GM18951 (cell line): ENCODE results near the gene LONRF2.

Source experiments
- POLR2A ChIP-seq: IDR thresholded peaks from 4 replicates; pipeline ENCODE4 v1.6.1; 2011; ENCODE audit warnings: mild to moderate bottlenecking; ENCODE audit not compliant: insufficient read length, insufficient read depth; ENCODE audit errors: extremely low read depth
- in situ Hi-C: fragments of 300-500 bp; cut with MboI; formaldehyde crosslinking; loops from one replicate; pipeline ENCODE4 v1.12.0; 2022; ENCODE audit warnings: low sequenced_read_pairs, mixed read lengths, inconsistent platforms; ENCODE audit not compliant: unreplicated experiment

LONRF2 gene

DNA sequence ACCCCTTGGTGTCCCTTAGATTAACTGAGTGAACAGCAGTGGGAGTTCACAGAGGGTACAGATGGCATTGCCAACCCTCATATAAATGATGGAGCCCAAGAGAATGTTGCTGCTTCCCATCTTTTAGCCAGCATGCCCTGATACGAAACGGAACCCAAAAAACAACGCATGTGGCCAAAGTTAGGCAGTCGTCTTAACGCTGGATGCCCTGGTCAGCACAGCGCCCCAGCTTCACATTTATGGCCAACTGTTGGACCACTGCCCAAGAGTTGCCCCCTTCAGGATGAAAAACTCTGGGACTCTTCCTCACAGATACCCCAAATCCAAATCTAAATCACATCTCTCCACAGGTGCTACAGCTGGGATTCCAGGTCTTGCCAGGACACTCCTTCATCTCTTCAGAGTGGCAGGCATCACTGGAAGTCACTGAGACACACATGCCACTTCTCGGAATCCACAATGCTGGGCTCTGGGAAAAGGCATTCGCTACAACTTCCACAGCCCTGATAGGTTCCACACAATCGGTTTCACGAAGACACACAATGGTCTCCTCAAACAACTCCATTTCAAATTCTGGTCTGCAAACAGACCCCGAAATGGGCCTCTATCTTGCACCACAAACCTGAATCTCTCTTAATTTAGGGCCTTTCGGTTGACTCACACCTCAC is 44.6 kb downstream of the LONRF2 start:
- in situ Hi-C loops = no loop called here
- no peak for TF ChIP-seq POLR2A

DNA sequence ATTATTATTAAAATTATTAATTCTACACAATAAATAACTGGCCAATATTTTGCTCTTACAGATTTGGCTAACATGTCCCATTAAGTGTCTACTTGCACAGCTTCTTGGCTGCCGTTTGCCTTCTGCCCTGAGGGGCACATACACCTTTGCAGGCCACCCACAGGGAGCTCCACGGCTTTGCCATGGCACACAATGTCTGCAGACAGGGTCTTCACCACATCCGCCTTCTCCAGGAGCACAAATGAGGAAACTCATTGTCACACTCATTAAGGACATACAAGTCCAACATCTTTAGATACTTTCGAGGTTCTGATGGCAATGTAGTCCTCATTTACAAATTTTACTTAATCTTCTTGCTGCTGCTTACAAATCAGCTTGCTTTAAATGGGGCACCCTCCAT is 45.6 kb downstream of the LONRF2 start:
- in situ Hi-C loops = no loop called here
- TF ChIP-seq POLR2A = no peak

DNA sequence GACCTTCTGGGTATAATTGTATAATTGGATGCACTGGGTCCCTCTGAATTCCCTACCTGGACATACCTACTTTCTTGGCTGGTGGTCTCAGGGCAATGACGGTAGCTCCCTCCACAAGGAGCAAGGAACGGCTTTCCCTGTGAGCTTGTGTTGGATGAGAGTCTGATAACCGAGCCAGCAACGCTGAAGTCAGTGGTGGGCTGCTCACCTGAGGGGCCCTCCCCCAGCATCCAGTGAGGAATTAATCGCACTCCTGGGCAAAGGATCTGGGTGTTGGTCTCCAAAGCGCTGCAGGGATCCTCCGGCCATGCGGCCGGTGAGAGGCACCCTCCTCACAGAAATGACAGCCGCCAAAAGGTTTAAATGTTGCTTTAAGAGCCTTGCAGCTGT is 47.1 kb downstream of the LONRF2 start:
- no peak for TF ChIP-seq POLR2A

DNA sequence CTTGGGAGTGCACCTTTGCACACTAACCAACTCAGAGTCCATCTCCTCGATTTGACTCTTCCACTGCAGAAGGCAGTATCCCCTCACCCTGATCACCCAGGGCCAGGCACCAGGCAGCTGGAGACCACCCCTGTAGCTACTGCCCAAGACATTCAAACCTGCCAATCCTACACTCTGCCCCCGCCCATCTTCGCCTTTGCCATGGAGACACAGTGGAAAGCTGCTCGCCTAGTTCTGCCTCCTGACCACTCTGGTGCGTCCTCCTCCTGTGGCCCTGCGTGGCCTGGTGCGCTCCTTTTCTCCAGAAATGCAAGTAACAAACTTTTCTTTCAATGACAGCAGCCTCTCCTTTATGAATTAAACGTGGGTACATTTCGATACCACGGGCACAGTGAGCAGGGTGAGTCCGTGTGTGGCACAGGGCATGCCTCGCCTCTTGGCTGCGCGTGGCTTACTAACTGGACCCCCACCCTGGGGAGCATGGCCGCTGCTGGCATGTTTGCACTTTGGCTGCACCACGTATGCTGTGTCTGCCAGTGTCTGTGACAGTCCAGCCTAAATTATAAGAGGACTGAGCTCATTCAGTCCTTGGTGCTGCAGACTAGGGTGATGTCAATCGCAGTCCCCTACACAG is 47.6 kb downstream of the LONRF2 start:
- no peak for TF ChIP-seq POLR2A
- in situ Hi-C loops = loop anchor here (25.0 kb wide), 1 partner anchor 712 kb away; no protein-coding TSS in a partner anchor

More for the DNA sequence above, 47.1 kb downstream of the LONRF2 start:
- in situ Hi-C loops = no loop called here

DNA sequence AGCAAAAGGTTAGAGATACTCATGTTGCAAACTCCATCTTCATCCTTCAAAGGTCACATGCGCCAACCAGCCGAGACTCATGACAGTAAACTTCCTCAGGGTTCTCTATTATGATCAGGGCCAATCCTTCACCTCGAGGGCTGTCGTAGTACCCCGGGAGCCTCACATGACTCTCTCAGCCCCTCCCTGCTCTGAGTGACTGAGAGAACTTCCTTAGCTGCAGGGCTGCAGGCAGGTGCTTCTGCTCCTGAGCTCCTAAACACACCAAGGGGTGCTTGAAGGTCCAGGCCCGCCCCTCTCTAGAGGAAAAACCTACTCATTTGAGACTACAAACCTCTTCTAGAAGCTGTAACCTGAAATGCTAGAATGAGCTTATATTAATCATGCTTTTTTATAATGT is 48.2 kb downstream of the LONRF2 start:
- TF ChIP-seq POLR2A = no peak
- in situ Hi-C loops = loop anchor here (25.0 kb wide), 1 partner anchor 712 kb away; no protein-coding TSS in a partner anchor

DNA sequence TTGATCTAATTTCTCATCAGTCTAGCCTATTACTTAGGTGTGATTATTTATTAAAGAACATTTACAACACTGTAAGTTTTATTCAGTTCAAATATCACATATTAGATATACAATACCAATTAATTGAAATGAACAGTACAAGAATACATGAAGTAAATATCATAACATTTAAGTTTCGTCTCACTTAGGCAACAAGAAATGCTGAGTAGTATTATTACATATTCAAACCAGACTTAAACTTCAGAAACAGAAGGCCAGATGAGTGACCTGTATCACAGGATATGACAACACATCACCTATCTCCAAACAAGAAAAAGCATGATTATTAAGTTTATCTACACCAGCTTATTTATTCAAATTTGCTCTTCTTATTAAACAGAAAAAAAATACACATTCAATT is 48.9 kb downstream of the LONRF2 start:
- TF ChIP-seq POLR2A = no peak
- in situ Hi-C loops = loop anchor here (25.0 kb wide), 1 partner anchor 711 kb away; no protein-coding TSS in a partner anchor

DNA sequence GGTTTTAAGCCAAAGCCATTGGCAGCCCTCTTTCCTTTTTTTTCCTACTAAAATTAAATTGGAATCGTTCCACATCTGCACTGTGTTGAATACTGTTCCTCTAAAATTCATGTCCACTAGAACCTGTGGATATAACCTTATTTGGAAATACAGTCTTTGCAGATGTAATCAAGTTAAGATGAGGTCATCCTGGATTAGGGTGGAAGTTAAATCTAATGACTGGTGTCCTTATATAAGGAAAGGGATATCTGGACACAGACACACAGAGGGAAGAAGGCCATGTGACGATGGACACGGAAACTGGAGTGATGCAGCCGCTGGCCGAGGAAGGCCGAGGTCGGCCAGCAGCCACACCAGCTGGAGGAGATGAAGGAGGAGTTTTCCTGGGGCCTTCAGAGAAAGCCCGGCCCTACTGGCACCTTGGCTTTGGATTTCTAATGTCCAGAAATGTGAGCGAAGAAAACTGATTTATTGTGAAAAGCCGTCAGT is 49.4 kb downstream of the LONRF2 start:
- no peak for TF ChIP-seq POLR2A
- in situ Hi-C loops = loop anchor here (25.0 kb wide), 1 partner anchor 711 kb away; no protein-coding TSS in a partner anchor

DNA sequence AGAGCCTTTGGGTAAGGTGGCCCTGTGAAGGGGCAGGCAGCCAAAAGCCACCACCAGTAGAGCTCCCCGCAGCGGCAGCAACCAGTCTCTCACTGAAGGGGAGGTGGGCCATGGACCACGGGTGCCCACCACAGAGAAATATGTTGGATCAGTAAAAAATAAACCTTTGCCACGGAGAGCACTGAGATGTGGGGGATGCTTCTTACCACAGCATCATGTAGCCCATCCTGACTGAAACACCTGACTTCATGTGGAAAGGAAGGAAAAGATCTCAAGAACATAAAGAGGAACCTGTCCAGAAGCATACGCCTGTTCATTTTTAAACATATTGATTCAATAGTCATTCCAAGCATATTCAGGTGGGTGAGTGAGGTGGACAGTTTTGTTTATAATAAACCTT is 51.1 kb downstream of the LONRF2 start:
- in situ Hi-C loops = loop anchor here (25.0 kb wide), 1 partner anchor 709 kb away; no protein-coding TSS in a partner anchor
- no peak for TF ChIP-seq POLR2A

DNA sequence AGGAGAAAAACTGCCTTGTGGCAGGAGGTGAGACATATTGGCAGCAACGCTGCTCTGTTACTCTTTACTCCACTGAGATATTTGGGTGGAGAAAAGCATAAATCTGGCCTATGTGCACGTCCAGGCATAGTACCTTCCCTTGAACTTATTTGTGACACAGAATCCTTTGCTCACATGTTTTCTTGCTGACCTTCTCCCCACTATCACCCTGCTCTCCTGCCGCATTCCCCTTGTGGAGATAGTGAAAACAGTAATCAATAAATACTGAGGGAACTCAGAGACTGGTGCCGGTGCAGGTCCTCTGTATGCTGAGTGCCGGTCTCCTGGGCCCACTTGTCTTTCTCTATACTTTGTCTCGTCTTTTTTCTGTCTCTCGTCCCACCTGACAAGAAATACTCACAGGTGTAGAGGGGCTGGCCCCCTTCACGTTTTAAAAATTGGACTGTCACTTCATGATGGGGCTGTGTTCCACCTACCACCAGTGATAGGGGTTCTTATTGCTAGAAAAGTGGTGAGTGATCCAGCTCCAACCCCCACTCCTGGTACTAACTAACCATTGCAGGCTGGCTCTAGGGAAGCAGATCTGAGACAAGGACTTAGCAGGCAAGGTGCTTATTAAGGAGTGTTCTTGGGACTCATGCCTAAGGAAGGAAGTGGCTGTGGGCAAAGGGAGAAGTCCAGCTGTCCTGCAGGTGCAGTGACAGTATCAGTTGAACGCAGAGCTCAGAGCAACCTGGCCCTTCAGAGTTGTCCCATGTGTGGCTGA is 51.7 kb downstream of the LONRF2 start:
- in situ Hi-C loops = loop anchor here (25.0 kb wide), 1 partner anchor 708 kb away; no protein-coding TSS in a partner anchor
- TF ChIP-seq POLR2A = no peak

DNA sequence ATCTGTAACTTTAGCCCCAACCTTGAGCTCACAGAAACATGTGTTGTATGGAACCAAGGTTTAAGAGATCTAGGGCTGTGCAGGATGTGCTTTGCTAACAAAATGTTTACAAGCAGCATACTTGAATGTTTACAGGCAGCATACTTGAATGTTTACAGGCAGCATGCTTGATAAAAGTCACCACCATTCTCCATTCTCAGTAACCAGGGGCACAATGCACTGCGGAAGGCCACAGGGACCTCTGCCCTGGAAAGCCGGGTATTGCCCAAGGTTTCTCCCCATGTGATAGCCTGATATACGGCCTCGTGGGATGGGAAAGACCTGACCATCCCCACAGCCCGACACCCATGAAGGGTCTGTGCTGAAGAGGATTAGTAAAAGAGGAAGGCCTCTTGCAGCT is 52.4 kb downstream of the LONRF2 start:
- in situ Hi-C loops = loop anchor here (25.0 kb wide), 1 partner anchor 708 kb away; no protein-coding TSS in a partner anchor
- no peak for TF ChIP-seq POLR2A

DNA sequence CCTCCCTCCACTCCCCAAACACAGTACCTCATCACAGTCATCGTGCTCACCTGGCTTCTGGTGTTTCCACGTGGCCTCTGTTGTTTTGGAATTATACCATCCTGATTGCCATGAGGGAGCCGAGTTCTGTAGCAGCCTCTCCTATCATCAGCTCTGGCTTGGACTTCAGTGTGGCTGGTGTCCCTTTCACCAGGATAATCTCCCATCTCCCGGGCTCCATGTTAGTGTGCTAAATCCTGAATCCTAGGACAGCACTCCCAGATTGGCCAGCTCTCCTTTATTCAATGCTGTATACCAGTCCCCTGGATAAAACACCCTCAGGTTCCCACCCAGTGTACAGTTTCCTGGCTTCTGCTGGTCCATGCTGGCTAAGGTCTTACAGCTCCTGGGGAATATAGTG is 53.3 kb downstream of the LONRF2 start:
- TF ChIP-seq POLR2A = no peak
- in situ Hi-C loops = loop anchor here (25.0 kb wide), 1 partner anchor 707 kb away; no protein-coding TSS in a partner anchor

DNA sequence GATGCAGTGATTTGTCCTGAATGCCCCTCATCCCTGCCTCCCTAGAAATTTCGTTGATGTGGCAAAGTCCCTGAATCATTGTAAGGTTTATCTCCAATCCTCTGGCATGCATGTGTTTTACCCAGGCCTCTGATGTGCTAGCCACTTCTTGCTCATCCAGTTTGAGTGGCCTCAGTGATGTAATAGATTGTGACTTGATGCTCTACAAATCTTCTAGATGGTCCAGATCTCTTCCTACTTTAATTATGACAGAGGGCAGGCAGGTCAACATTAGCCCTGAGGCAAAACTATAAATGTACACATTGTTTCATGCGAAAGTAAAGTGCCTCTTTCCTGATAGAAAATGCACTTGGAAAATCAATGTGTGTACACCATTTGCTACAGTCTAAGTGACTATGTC is 54.5 kb downstream of the LONRF2 start:
- TF ChIP-seq POLR2A = no peak
- in situ Hi-C loops = loop anchor here (25.0 kb wide), 1 partner anchor 705 kb away; no protein-coding TSS in a partner anchor

DNA sequence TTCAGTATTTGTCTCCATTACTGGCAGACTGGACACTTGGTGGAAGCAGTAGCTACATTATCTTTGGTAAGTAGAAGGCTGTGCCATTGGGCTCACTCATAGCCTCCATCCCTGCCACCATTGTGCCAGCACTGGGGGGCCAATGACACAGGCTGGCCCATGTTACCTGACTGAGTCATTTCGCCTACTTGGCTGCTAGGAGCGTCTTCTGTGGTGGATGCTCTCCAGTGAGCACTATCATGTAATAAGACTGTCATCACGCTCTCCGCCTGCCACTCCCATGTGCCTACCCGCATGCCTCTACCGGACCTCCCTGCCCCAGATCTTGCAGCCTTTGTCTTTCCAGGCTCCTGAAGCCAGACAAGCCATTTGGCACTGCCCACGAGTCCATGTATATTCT is 56.2 kb downstream of the LONRF2 start:
- no peak for TF ChIP-seq POLR2A
- in situ Hi-C loops = loop anchor here (25.0 kb wide), 1 partner anchor 704 kb away; no protein-coding TSS in a partner anchor

DNA sequence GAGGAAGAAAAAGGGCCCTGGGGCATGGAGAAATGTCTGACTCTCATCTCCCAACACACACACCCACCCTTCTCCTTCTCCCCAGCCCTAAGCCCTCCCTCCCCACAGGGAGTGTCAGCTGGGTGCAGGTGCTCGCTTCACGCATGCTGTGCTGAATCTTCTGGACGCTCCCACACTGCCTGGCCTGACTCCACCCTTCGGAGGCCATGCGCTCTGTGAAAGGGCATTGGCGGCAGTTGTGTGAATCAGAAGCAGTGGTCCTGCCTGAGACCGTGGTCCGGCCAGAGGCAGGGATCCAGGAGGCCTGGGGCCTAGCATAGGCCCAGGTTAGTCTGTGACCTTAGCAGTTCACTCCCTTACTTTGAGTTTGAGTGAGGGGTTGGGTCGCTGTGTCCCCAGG is 57.1 kb downstream of the LONRF2 start:
- in situ Hi-C loops = loop anchor here (25.0 kb wide), 1 partner anchor 703 kb away; no protein-coding TSS in a partner anchor
- TF ChIP-seq POLR2A = no peak
